PFSK-1 (cell line): Measurements from ENCODE around the gene ACSL4. TPM values are rescaled to one million over a fixed set of nuclear protein-coding genes. Genes with fewer than 3 reads are reported as not detected.

Experiments
- FOXP2 ChIP-seq: optimal IDR thresholded peaks from 2 replicates; pipeline ENCODE3; 2011; ENCODE audit warnings: borderline replicate concordance, control low read depth, inconsistent platforms; ENCODE audit not compliant: insufficient read depth; ENCODE audit errors: extremely low read length, extremely low read depth
- POLR2AphosphoS5 ChIP-seq: IDR thresholded peaks from 2 replicates; pipeline ENCODE4 v1.6.1; 2012; ENCODE audit warnings: low read depth, mild to moderate bottlenecking, control low read depth, low read length, moderate library complexity
- REST ChIP-seq, 2 experiments: IDR thresholded peaks; 2 replicates each; pipeline versions ENCODE4 v1.6.1 to v1.8.0; 2011 to 2012; ENCODE audit warnings: low read depth in 2 of 2, low read length in 2 of 2, control low read depth in 1 of 2, inconsistent platforms in 1 of 2, mild to moderate bottlenecking in 1 of 2, moderate library complexity in 1 of 2; ENCODE audit not compliant: insufficient read depth in 1 of 2
- SIN3A ChIP-seq: IDR thresholded peaks from 2 replicates; pipeline ENCODE4 v1.6.1; 2012; ENCODE audit warnings: mild to moderate bottlenecking, low read length, moderate library complexity, borderline replicate concordance; ENCODE audit not compliant: insufficient read depth
- TAF1 ChIP-seq: IDR thresholded peaks from 2 replicates; pipeline ENCODE4 v1.6.1; 2012; ENCODE audit warnings: low read length, control low read depth, borderline replicate concordance; ENCODE audit not compliant: insufficient read depth
- polyA plus RNA-seq: library from polyadenylated mRNA; unstranded; fragments of >200 nt; gene quantifications from one replicate; pipeline ENCODE4 v1.2.1, GENCODE V29; 2012; ENCODE audit warnings: low read depth, missing spikeins; ENCODE audit not compliant: insufficient read length

The ACSL4 gene
- polyA plus RNA-seq: 14.8 TPM

GRCh38 chrX:109732807-109733612, at the start of gene ACSL4:
Gene ACSL4, minus strand, starts transcription at chrX:109733257. Its CDS starts 49,894 bp downstream, at chrX:109683363.
- TF ChIP-seq TAF1 (peak; percentile 10; the same call in 1 of the 2 replicates), REST (IDR thresholded peaks at IDR 0.05; ENCODE audit: insufficient read depth in 1 of 2, low read depth in 2 of 2, low read length in 2 of 2) (no peak), POLR2AphosphoS5 (peak; percentile 56)

- no peak for TF ChIP-seq POLR2AphosphoS5
- no peak for TF ChIP-seq REST (IDR thresholded peaks at IDR 0.05; ENCODE audit: insufficient read depth in 1 of 2, low read depth in 2 of 2, low read length in 2 of 2)
- TF ChIP-seq TAF1: no peak
- no peak for TF ChIP-seq SIN3A
- no peak for TF ChIP-seq FOXP2
These were observed 44.7 kb upstream of the ACSL4 start for GRCh38 chrX:109777749-109778148.

GRCh38 chrX:109776986-109777385, 43.9 kb upstream of the ACSL4 start:
- no peak for TF ChIP-seq FOXP2
- no peak for TF ChIP-seq SIN3A
- no peak for TF ChIP-seq POLR2AphosphoS5
- TF ChIP-seq REST (IDR thresholded peaks at IDR 0.05; ENCODE audit: insufficient read depth in 1 of 2, low read depth in 2 of 2, low read length in 2 of 2): no peak
- TF ChIP-seq TAF1: no peak

GRCh38 chrX:109776432-109776831, 43.4 kb upstream of the ACSL4 start:
- TF ChIP-seq FOXP2 (no peak), SIN3A (no peak), POLR2AphosphoS5 (no peak), REST (IDR thresholded peaks at IDR 0.05; ENCODE audit: insufficient read depth in 1 of 2, low read depth in 2 of 2, low read length in 2 of 2) (no peak), TAF1 (no peak)

GRCh38 chrX:109775386-109775785, 42.3 kb upstream of the ACSL4 start:
- TF ChIP-seq POLR2AphosphoS5: no peak
- no peak for TF ChIP-seq REST (IDR thresholded peaks at IDR 0.05; ENCODE audit: insufficient read depth in 1 of 2, low read depth in 2 of 2, low read length in 2 of 2)
- TF ChIP-seq SIN3A: no peak
- TF ChIP-seq FOXP2: no peak
